Measurements from ENCODE around the gene CXXC1. TPM values are rescaled to one million over a fixed set of nuclear protein-coding genes. Genes with fewer than 3 reads are reported as not detected.
"Not testable (repeated sequence)": the region's sequence is repeated elsewhere in the genome, so short reads cannot be mapped to it uniquely, and the experiment has no call there.

CXXC1 gene
- total and polyA plus RNA-seq, 4 donors: 39.2 to 77.5 (median 70.4) TPM

- Histone ChIP-seq H3K9me3 (ENCODE audit: control insufficient read depth in 4 of 4, insufficient read depth in 3 of 4, low read length in 3 of 4) (no peaks in the 10 kb centered on the region), H3K4me3 (no peak overlapping the region), H3K27me3 (ENCODE audit: control insufficient read depth in 3 of 3, insufficient read depth in 3 of 3, low read length in 2 of 3) (peaks cover 0 to 4% (median 0%) of the 10 kb centered on the region in 3 donors), H3K36me3 (ENCODE audit: control insufficient read depth in 4 of 4, insufficient read depth in 4 of 4, low read length in 4 of 4) (no peaks in the 10 kb centered on the region), H3K4me1 (ENCODE audit: control insufficient read depth in 5 of 5, insufficient read depth in 5 of 5, low read length in 5 of 5) (peaks cover 0 to 3% (median 0%) of the 10 kb centered on the region in 5 donors), H3K9ac (ENCODE audit: insufficient read depth in 1 of 2, low read length in 2 of 2) (no peak overlapping the region), H3K27ac (ENCODE audit: low read depth in 1 of 2, low read length in 1 of 2) (no peak overlapping the region)
- ATAC-seq (ENCODE audit: insufficient read depth, low FRiP score) (no peak), DNase-seq (no peak)
- 82 to 86% methylated on average over 7 of the region's 7 CpGs for WGBS, 2 donors
- TF ChIP-seq CTCF (IDR thresholded peaks at IDR 0.05; ENCODE audit: control extremely low read depth, extremely low read depth): no peak
Observed at GRCh38 chr18:50312296-50313030, 25.0 kb upstream of the CXXC1 start.

- TF ChIP-seq CTCF (IDR thresholded peaks at IDR 0.05; ENCODE audit: control extremely low read depth, extremely low read depth): no peak
Observed at GRCh38 chr18:50311650-50312049, 24.2 kb upstream of the CXXC1 start.

GRCh38 chr18:50310080-50310479, 22.6 kb upstream of the CXXC1 start:
- no peaks in the 10 kb centered on the region for H3K36me3 ChIP-seq (ENCODE audit: control insufficient read depth in 4 of 4, insufficient read depth in 4 of 4, low read length in 4 of 4)
- DNase-seq (no peak), ATAC-seq (ENCODE audit: insufficient read depth, low FRiP score) (no peak)
- H3K27ac ChIP-seq (ENCODE audit: low read depth in 1 of 2, low read length in 1 of 2): no peak overlapping the region
- no peak overlapping the region for H3K4me3 ChIP-seq
- H3K9me3 ChIP-seq (ENCODE audit: control insufficient read depth in 4 of 4, insufficient read depth in 3 of 4, low read length in 3 of 4): no peaks in the 10 kb centered on the region
- WGBS, 2 donors: 88 to 92% methylated on average over 10 of the region's 10 CpGs
- peaks cover 0 to 3% (median 3%) of the 10 kb centered on the region in 5 donors for H3K4me1 ChIP-seq (ENCODE audit: control insufficient read depth in 5 of 5, insufficient read depth in 5 of 5, low read length in 5 of 5)
- H3K27me3 ChIP-seq (ENCODE audit: control insufficient read depth in 3 of 3, insufficient read depth in 3 of 3, low read length in 2 of 3): peaks cover 0 to 4% (median 0%) of the 10 kb centered on the region in 3 donors
- H3K9ac ChIP-seq (ENCODE audit: insufficient read depth in 1 of 2, low read length in 2 of 2): no peak overlapping the region
- TF ChIP-seq CTCF (IDR thresholded peaks at IDR 0.05; ENCODE audit: control extremely low read depth, extremely low read depth): no peak

More at GRCh38 chr18:50311650-50312049, 24.2 kb upstream of the CXXC1 start:
- no peak overlapping the region for H3K27ac ChIP-seq (ENCODE audit: low read depth in 1 of 2, low read length in 1 of 2)
- ATAC-seq (ENCODE audit: insufficient read depth, low FRiP score): no peak
- peaks cover 0 to 4% (median 0%) of the 10 kb centered on the region in 3 donors for H3K27me3 ChIP-seq (ENCODE audit: control insufficient read depth in 3 of 3, insufficient read depth in 3 of 3, low read length in 2 of 3)
- no peak overlapping the region for H3K4me3 ChIP-seq
- no peak overlapping the region for H3K9ac ChIP-seq (ENCODE audit: insufficient read depth in 1 of 2, low read length in 2 of 2)
- 71 to 89% methylated on average over 3 of the region's 3 CpGs for WGBS, 2 donors
- no peaks in the 10 kb centered on the region for H3K36me3 ChIP-seq (ENCODE audit: control insufficient read depth in 4 of 4, insufficient read depth in 4 of 4, low read length in 4 of 4)
- peaks cover 0 to 3% (median 3%) of the 10 kb centered on the region in 5 donors for H3K4me1 ChIP-seq (ENCODE audit: control insufficient read depth in 5 of 5, insufficient read depth in 5 of 5, low read length in 5 of 5)
- DNase-seq: no peak
- no peaks in the 10 kb centered on the region for H3K9me3 ChIP-seq (ENCODE audit: control insufficient read depth in 4 of 4, insufficient read depth in 3 of 4, low read length in 3 of 4)

GRCh38 chr18:50308851-50309250, 21.4 kb upstream of the CXXC1 start:
- DNase-seq: not testable (repeated sequence)

More at GRCh38 chr18:50308851-50309250, 21.4 kb upstream of the CXXC1 start:
- not testable (repeated sequence) for H3K36me3 ChIP-seq (ENCODE audit: control insufficient read depth in 4 of 4, insufficient read depth in 4 of 4, low read length in 4 of 4); H3K9me3 ChIP-seq (ENCODE audit: control insufficient read depth in 4 of 4, insufficient read depth in 3 of 4, low read length in 3 of 4); ATAC-seq (ENCODE audit: insufficient read depth, low FRiP score); H3K4me1 ChIP-seq (ENCODE audit: control insufficient read depth in 5 of 5, insufficient read depth in 5 of 5, low read length in 5 of 5); H3K27ac ChIP-seq (ENCODE audit: low read depth in 1 of 2, low read length in 1 of 2); H3K4me3 ChIP-seq; H3K9ac ChIP-seq (ENCODE audit: insufficient read depth in 1 of 2, low read length in 2 of 2); H3K27me3 ChIP-seq (ENCODE audit: control insufficient read depth in 3 of 3, insufficient read depth in 3 of 3, low read length in 2 of 3)
- 65% methylated on average over 5 of the region's 5 CpGs for WGBS, 2 donors
